Adrenal gland (tissue), 12 donors: ENCODE data around the gene MYD88. TPM values are rescaled to one million over a fixed set of nuclear protein-coding genes. Genes with fewer than 3 reads are reported as not detected.

Experiments used
- DNase-seq, 7 donors: peaks; one replicate each; pipeline ENCODE4 v3.0.0-alpha.2; 2019 to 2020
- H3K27ac ChIP-seq, 5 donors: fragments of 200-600 bp; sonication (generic) in 4 of 5; 1 replicate in 3 of 5; 2 replicates in 2 of 5; pipeline versions ENCODE4 v1.5.1 to v1.8.0; 2016 to 2020; ENCODE audit warnings: mild to moderate bottlenecking in 1 of 5
- H3K27me3 ChIP-seq: fragments of 200-600 bp; 2 replicates; pipeline ENCODE4 v1.8.0; 2021
- H3K36me3 ChIP-seq, 2 donors: fragments of 200-600 bp; replicated peaks in 1 of 2; 1 replicate in 1 of 2; 2 replicates in 1 of 2; pipeline versions ENCODE4 v1.5.1 to v1.8.0; 2018 to 2022
- H3K4me1 ChIP-seq, 2 donors: fragments of 200-600 bp; replicated peaks in 1 of 2; 1 replicate in 1 of 2; 2 replicates in 1 of 2; pipeline versions ENCODE4 v1.5.1 to v1.8.0; 2018 to 2021
- H3K4me3 ChIP-seq, 4 donors: fragments of 200-600 bp; sonication (generic) in 3 of 4; one replicate each; pipeline ENCODE4 v1.5.1; 2016 to 2018
- H3K9me3 ChIP-seq, 3 donors: fragments of 200-600 bp; sonication (generic) in 1 of 3; replicated peaks in 1 of 3; 1 replicate in 2 of 3; 2 replicates in 1 of 3; pipeline versions ENCODE4 v1.5.1 to v1.8.0; 2016 to 2021
- POLR2A ChIP-seq, 2 donors: fragments of 450-650 bp; IDR thresholded peaks; one replicate each; pipeline ENCODE4 v1.6.1; 2017; ENCODE audit warnings: antibody characterized with exemption in 2 of 2, mild to moderate bottlenecking in 2 of 2, moderate library complexity in 1 of 2
- WGBS, 4 donors: extraction: QIAGEN DNeasy Blood & Tissue Kit in 2 of 4; methylation state at CpG; one replicate each; pipeline versions ENCODE4 v1.1.5 to v1.1.7; 2013 to 2017; 5-methylcytosine and 5-hydroxymethylcytosine counted together
- intact Hi-C, 2 donors: fragments of 100-400 bp; cut with DNase I; formaldehyde crosslinking; loops; one replicate each; pipeline versions ENCODE4 v1.14.1 to v1.15.0; 2022 to 2023
- polyA plus RNA-seq, 3 donors: library from polyadenylated mRNA; stranded (reverse); fragments of 200-250 nt in 2 of 3; fragments of 350-450 nt in 1 of 3; fragmentation: Illumina TruSeq in 1 of 3; extraction: RNeasy Lipid Tissue Mini Kit (QIAGEN cat#74804) in 1 of 3; gene quantifications; one replicate each; pipeline ENCODE4 v1.2.3, GENCODE V29; 2013 to 2014
- total RNA-seq, 9 donors: library from RNA; depleted of rRNA in 4 of 9; stranded (reverse); fragments of >200 nt in 4 of 9; fragments of 120-200 nt in 1 of 9; fragmentation: NEBNext Ultra II Directional in 1 of 9; extraction: Animal tissue kit (Norgen Biotek cat#: 25700) in 1 of 9; gene quantifications; one replicate each; pipeline versions ENCODE4 v1.1.0 to v1.2.4, GENCODE V29; 2013 to 2023
- TF ChIP-seq, protein P1 (sequence below), 6 experiments: fragments of 450-650 bp in 4 of 6; fragments of 200-600 bp in 2 of 6; sonication (generic) in 1 of 6; IDR thresholded peaks; 1 replicate in 5 of 6; 2 replicates in 1 of 6; pipeline versions ENCODE4 v1.5.1 to v1.8.0; 2016 to 2021; ENCODE audit warnings: antibody characterized with exemption in 6 of 6, mild to moderate bottlenecking in 2 of 6, moderate library complexity in 1 of 6
- donor health status: healthy with polysubstance abuse.
- donor health status: Bipolar disorder and iron deficiency.
- donor health status: DM: yes; HTN: yes; CAD: no.
- donor health status: DM: no; HTN: no; CAD: no.
- donor health status: DM: no; HTN: no; CAD: no.
- donor health status: DM: yes; HTN: yes; CAD: no.

Gene MYD88
- total and polyA plus RNA-seq, 12 donors, result 3.8 to 46.6 (median 34.7) TPM

GRCh38 chr3:38094999-38095398 lies 43.5 kb upstream of the MYD88 start:
- no peaks in the 10 kb centered on the region for H3K36me3 ChIP-seq
- H3K4me1 ChIP-seq, result no peaks in the 10 kb centered on the region
- TF ChIP-seq, protein P1, sequence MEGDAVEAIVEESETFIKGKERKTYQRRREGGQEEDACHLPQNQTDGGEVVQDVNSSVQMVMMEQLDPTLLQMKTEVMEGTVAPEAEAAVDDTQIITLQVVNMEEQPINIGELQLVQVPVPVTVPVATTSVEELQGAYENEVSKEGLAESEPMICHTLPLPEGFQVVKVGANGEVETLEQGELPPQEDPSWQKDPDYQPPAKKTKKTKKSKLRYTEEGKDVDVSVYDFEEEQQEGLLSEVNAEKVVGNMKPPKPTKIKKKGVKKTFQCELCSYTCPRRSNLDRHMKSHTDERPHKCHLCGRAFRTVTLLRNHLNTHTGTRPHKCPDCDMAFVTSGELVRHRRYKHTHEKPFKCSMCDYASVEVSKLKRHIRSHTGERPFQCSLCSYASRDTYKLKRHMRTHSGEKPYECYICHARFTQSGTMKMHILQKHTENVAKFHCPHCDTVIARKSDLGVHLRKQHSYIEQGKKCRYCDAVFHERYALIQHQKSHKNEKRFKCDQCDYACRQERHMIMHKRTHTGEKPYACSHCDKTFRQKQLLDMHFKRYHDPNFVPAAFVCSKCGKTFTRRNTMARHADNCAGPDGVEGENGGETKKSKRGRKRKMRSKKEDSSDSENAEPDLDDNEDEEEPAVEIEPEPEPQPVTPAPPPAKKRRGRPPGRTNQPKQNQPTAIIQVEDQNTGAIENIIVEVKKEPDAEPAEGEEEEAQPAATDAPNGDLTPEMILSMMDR (IDR thresholded peaks at IDR 0.05), result no peak
- no peak for TF ChIP-seq POLR2A (IDR thresholded peaks at IDR 0.05)
- no peaks in the 10 kb centered on the region for H3K27me3 ChIP-seq
- H3K9me3 ChIP-seq, result no peaks in the 10 kb centered on the region
- no peak for DNase-seq
- H3K4me3 ChIP-seq, result no peak overlapping the region
- intact Hi-C loops, result no loop called here
- no peak overlapping the region for H3K27ac ChIP-seq
- 83 to 100% (median 84%) methylated on average over 2 to 3 of the region's 3 CpGs for WGBS, 4 donors

DNA sequence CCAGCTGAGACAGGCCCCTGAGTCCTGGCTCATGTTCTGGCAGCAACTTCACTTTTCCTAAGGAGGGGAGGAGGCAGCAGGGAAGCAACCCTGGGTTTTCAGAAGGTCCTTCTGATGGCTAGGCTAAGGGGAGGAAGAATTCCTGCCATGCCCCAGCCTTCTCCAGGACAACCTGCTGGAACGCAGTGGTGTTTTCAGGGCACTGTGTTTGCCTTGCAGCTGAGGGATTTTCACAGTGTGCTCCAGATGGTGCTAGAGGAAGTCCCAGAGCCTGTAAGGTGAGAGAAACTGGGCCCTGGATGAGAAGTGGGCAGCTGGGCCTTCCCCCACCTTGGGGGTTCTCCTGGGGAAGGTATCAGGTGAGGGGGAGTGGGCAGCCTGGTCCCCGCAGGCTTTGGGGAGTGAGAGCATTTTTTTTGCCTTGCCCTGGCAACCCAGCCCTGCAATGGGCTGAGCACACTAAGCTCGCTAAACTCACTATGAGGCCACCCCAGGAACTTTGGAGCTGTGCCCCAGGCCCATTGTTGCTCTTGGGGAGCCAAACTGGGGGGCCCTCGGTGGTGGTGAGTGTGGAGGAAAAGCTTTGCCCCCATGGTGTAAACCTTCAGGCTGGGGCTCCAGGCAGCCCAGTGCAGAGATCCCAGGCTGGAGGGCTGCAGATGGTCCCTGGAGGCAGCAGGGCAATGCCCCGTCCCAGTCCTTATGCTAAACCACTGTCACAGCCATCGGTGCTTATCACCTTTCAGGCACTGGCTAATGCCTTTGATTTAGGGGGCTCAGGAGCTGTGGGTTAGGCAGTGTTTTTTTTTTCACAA lies 42.6 kb upstream of the MYD88 start:
- Histone ChIP-seq H3K4me1 (no peaks in the 10 kb centered on the region), H3K4me3 (no peak overlapping the region), H3K27ac (no peak overlapping the region), H3K27me3 (no peaks in the 10 kb centered on the region), H3K36me3 (no peaks in the 10 kb centered on the region), H3K9me3 (no peaks in the 10 kb centered on the region)
- WGBS, 4 donors, result 73 to 85% (median 80%) methylated on average over 3 to 6 of the region's 6 CpGs
- intact Hi-C loops, result no loop called here
- DNase-seq, result no peak
- TF ChIP-seq, protein P1 (IDR thresholded peaks at IDR 0.05), result no peak

DNA sequence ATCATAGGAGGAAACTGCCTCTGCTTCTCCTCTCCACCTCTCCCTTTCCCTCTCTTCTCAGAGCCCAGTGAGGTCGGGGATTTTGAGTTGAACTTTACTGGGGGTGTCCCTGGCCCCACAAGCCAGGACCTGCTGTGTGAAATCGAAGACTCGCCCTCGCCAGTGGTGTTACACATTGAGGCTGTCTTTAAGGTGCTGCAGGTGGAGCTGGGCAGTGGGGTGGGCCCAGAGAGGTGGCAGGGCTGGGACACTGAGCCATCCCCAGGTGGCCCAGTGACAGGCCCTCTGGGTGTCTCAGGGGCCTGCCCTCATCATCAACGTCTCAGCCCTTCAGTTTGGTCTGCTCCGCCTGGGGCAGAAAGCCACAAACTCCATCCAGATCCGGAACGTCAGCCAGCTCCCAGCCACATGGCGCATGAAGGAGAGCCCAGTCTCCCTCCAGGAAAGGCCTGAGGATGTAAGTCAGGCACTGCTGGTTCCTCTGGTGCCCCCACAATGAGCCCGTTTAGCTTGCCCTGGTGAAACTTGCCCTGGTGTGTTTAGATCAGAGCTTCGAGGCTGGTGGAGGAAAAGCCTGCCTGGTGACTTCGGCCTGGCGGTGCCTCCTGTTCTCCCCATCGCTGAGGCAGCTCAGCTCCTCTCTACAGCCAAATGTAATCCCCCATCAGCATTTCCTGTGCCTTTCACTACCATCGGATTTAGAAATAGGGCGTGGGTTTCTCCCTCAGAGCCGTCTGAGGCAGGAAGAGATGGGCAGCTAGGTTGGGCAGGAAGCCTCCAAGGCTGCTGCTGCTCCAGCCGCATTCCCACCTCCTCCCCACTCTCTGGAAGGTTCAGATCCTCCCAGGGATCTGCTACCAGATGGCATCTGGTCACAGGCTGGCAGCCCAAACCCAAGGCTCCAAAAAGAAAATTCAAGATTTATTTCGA lies 40.8 kb upstream of the MYD88 start:
- H3K4me3 ChIP-seq, result no peak overlapping the region
- WGBS, 4 donors, result 69 to 80% (median 76%) methylated on average over 9 to 19 of the region's 19 CpGs
- intact Hi-C loops, result no loop called here
- no peaks in the 10 kb centered on the region for H3K36me3 ChIP-seq
- TF ChIP-seq, protein P1 (IDR thresholded peaks at IDR 0.05), result no peak
- TF ChIP-seq POLR2A (IDR thresholded peaks at IDR 0.05), result no peak
- no peak for DNase-seq
- H3K9me3 ChIP-seq, result no peaks in the 10 kb centered on the region
- no peaks in the 10 kb centered on the region for H3K27me3 ChIP-seq
- no peaks in the 10 kb centered on the region for H3K4me1 ChIP-seq
- H3K27ac ChIP-seq, result no peak overlapping the region

DNA sequence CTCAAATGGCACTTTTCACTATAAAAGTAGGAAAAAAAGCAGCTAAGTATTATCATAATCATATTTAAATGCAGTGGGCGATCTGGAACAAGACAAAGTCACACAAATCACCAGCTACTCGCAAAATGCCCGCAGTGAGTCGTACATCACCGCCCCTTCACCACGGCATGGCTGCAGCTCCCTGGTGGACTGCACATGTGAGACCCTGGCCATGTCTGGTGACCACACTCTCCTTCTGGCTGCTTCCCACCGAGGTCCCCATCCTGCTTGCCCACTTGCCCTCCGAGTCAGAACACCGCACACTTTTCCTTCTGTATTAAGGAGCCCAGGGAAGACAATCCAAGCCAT lies 40.1 kb upstream of the MYD88 start:
- intact Hi-C loops, result no loop called here
- Histone ChIP-seq H3K4me3 (no peak overlapping the region), H3K27ac (no peak overlapping the region), H3K27me3 (no peaks in the 10 kb centered on the region), H3K4me1 (no peaks in the 10 kb centered on the region), H3K9me3 (no peaks in the 10 kb centered on the region), H3K36me3 (no peaks in the 10 kb centered on the region)
- no peak for DNase-seq
- no peak for TF ChIP-seq POLR2A (IDR thresholded peaks at IDR 0.05)
- TF ChIP-seq, protein P1 (IDR thresholded peaks at IDR 0.05), result no peak
- WGBS, 4 donors, result 81 to 87% (median 85%) methylated on average over 9 of the region's 9 CpGs
